GM12873 (cell line): ENCODE measurements around the gene EYS.

Experiments
- CTCF ChIP-seq: IDR thresholded peaks from 2 replicates; pipeline ENCODE4 v1.5.1; 2012; ENCODE audit warnings: low read depth, mild to moderate bottlenecking, moderate library complexity, low read length, control low read depth; ENCODE audit not compliant: insufficient read depth; ENCODE audit errors: missing control alignments

Gene EYS

GRCh38 chr6:63677282-63677681, 2029.7 kb downstream of the EYS start:
- TF ChIP-seq CTCF = no peak

GRCh38 chr6:63676412-63677114, 2030.5 kb downstream of the EYS start:
- TF ChIP-seq CTCF = no peak

- TF ChIP-seq CTCF = no peak
Measured at GRCh38 chr6:63675138-63675537, 2031.9 kb downstream of the EYS start.

- TF ChIP-seq CTCF = no peak
Measured at GRCh38 chr6:63674635-63675034, 2032.4 kb downstream of the EYS start.

- TF ChIP-seq CTCF = no peak
Measured at GRCh38 chr6:63673692-63674091, 2033.3 kb downstream of the EYS start.

- no peak for TF ChIP-seq CTCF
Measured at GRCh38 chr6:63672582-63673129, 2034.4 kb downstream of the EYS start.

- TF ChIP-seq CTCF = no peak
Measured at GRCh38 chr6:63671098-63671754, 2035.8 kb downstream of the EYS start.
